Mesothelial cell of epicardium (in vitro differentiated cells): Measurements from ENCODE around the gene ARHGAP21. TPM values are rescaled to one million over a fixed set of nuclear protein-coding genes. Genes with fewer than 3 reads are reported as not detected.
"Not testable (repeated sequence)": the region's sequence is repeated elsewhere in the genome, so short reads cannot be mapped to it uniquely, and the experiment has no call there.

ENCODE experiments used
- DNase-seq, 2 experiments: peaks; one replicate each; pipeline ENCODE4 v3.0.0; 2021; ENCODE audit warnings: low spot score in 2 of 2; ENCODE audit not compliant: unreplicated experiment in 2 of 2
- H3K27ac Mint-ChIP-seq: 2 replicates; pipeline ENCODE4 v1.8.0; 2021; ENCODE audit warnings: mixed read lengths
- H3K27me3 Mint-ChIP-seq: 2 replicates; pipeline ENCODE4 v1.8.0; 2021; ENCODE audit warnings: low read depth, mixed read lengths
- H3K36me3 Mint-ChIP-seq: 2 replicates; pipeline ENCODE4 v1.8.0; 2021; ENCODE audit warnings: mixed read lengths
- H3K4me1 Mint-ChIP-seq: 2 replicates; pipeline ENCODE4 v1.8.0; 2021; ENCODE audit warnings: mixed read lengths
- H3K4me3 Mint-ChIP-seq: 2 replicates; pipeline ENCODE4 v1.8.0; 2021; ENCODE audit warnings: mild to moderate bottlenecking, moderate library complexity, mixed read lengths
- H3K9me3 Mint-ChIP-seq: 2 replicates; pipeline ENCODE4 v1.8.0; 2021; ENCODE audit warnings: mixed read lengths
- CTCF ChIP-seq: fragments of 200-600 bp; sonication (generic); IDR thresholded peaks from one replicate; pipeline ENCODE4 v1.5.0; 2021; ENCODE audit warnings: antibody characterized with exemption; ENCODE audit not compliant: unreplicated experiment
- total RNA-seq: library from RNA; stranded (reverse); gene quantifications from 3 replicates; pipeline ENCODE4 v1.2.1, GENCODE V29; 2021

Gene ARHGAP21
- total RNA-seq, 1 donor from 2014 or later, result 119 TPM

DNA sequence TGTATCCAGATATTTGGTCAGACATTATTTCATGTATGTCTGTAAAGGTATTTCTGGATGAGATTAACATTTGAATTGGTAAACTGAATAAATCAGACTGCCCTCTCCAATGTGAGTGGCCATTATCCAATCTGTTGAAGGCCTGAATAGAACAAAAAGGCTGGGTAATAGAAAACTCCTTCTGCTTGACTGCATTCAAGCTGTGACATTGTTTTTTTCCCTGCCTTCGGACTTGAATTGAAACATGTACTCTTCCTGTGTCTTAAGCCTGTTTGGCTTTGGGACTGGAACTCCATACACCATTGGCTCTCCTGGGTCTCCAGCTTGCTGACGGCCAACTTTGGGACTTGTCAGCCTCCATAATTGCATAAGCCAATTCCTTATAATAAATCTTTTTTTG lies 36.0 kb upstream of the ARHGAP21 start:
- H3K4me3 Mint-ChIP-seq, result no peak overlapping the region
- H3K4me1 Mint-ChIP-seq, result peaks cover 14% of the 10 kb centered on the region
- H3K27ac Mint-ChIP-seq, result no peak overlapping the region
- no peaks in the 10 kb centered on the region for H3K9me3 Mint-ChIP-seq
- DNase-seq, result no peak
- H3K27me3 Mint-ChIP-seq, result no peaks in the 10 kb centered on the region
- no peaks in the 10 kb centered on the region for H3K36me3 Mint-ChIP-seq
- no peak for TF ChIP-seq CTCF

DNA sequence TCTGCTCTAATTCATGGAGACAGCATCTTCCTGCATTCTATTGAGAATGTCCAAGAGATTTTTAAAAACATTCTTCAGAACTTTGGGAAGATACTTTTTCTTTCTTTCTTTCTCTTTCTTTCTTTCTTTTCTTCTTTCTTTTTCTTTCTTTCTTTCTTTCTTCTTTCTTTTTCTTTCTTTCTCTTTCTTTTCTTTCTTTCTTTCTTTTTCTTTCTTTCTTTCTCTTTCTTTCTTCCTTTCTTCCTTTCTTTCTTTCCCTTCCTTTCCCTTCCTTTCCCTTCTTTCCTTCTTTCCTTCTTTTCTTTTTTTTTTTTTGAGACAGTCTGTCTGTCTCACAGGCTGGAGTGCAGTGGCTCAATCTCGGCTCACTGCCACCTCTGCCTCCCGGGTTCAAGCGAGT lies 34.6 kb upstream of the ARHGAP21 start:
- not testable (repeated sequence) for H3K9me3 Mint-ChIP-seq, H3K27ac Mint-ChIP-seq, H3K27me3 Mint-ChIP-seq, H3K36me3 Mint-ChIP-seq, DNase-seq, H3K4me3 Mint-ChIP-seq
- peaks cover 13% of the 10 kb centered on the region for H3K4me1 Mint-ChIP-seq

GRCh38 chr10:24756283-24756682 lies 32.6 kb upstream of the ARHGAP21 start:
- Mint-ChIP-seq H3K36me3 (no peaks in the 10 kb centered on the region), H3K4me1 (peaks cover 3% of the 10 kb centered on the region)

GRCh38 chr10:24751716-24752115 lies 28.0 kb upstream of the ARHGAP21 start:
- Mint-ChIP-seq H3K4me3 (no peak overlapping the region), H3K9me3 (no peaks in the 10 kb centered on the region), H3K27ac (no peak overlapping the region), H3K27me3 (no peaks in the 10 kb centered on the region), H3K4me1 (peaks cover 3% of the 10 kb centered on the region), H3K36me3 (no peaks in the 10 kb centered on the region)
- DNase-seq, result no peak
- no peak for TF ChIP-seq CTCF

More at GRCh38 chr10:24756283-24756682, 32.6 kb upstream of the ARHGAP21 start:
- no peaks in the 10 kb centered on the region for H3K9me3 Mint-ChIP-seq
- no peak overlapping the region for H3K4me3 Mint-ChIP-seq
- no peaks in the 10 kb centered on the region for H3K27me3 Mint-ChIP-seq
- no peak for DNase-seq
- TF ChIP-seq CTCF, result no peak
- no peak overlapping the region for H3K27ac Mint-ChIP-seq

DNA sequence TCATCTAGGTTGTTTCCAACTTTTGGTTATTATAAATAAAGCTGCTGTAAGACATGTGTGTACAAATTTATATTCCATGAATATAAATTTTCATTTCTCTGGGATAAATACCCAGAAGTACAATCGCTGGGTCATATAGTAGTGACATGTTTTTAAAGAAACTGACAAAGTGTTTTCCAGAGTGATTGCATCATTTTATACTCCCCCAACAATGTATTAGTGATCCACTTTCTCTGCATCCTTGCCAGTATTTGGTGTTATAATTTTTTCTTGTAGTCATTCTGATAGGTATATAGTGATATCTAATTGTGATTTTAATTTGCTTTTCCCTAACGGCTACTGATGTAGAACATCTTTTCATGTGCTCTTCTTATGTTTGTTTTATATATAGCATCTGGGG lies 27.0 kb upstream of the ARHGAP21 start:
- Mint-ChIP-seq H3K9me3 (no peaks in the 10 kb centered on the region), H3K4me1 (peaks cover 3% of the 10 kb centered on the region), H3K27ac (no peak overlapping the region)

GRCh38 chr10:24748214-24748613 lies 24.5 kb upstream of the ARHGAP21 start:
- Mint-ChIP-seq H3K4me1 (peaks cover 3% of the 10 kb centered on the region), H3K9me3 (no peaks in the 10 kb centered on the region), H3K4me3 (no peak overlapping the region), H3K27me3 (no peaks in the 10 kb centered on the region), H3K27ac (no peak overlapping the region), H3K36me3 (no peaks in the 10 kb centered on the region)
- TF ChIP-seq CTCF, result no peak
- DNase-seq, result no peak

More for the DNA sequence above, 27.0 kb upstream of the ARHGAP21 start:
- DNase-seq, result no peak
- H3K36me3 Mint-ChIP-seq, result no peaks in the 10 kb centered on the region
- H3K4me3 Mint-ChIP-seq, result no peak overlapping the region
- no peaks in the 10 kb centered on the region for H3K27me3 Mint-ChIP-seq
- TF ChIP-seq CTCF, result no peak
